Measurements from ENCODE around the gene FAM32A. TPM values are rescaled to one million over a fixed set of nuclear protein-coding genes. Genes with fewer than 3 reads are reported as not detected.

Gene FAM32A
- total RNA-seq (2014; rRNA removed; shearing (Covaris generic)): 78.3 and 95.1 TPM in 2 replicates
- polyA plus RNA-seq (2015; cell fraction: cytosol; rRNA removed): 77.9 and 80.6 TPM in 2 replicates
- 26.7 and 31.5 TPM in 2 replicates for polyA plus RNA-seq (2015; cell fraction: nucleus; rRNA removed)

DNA sequence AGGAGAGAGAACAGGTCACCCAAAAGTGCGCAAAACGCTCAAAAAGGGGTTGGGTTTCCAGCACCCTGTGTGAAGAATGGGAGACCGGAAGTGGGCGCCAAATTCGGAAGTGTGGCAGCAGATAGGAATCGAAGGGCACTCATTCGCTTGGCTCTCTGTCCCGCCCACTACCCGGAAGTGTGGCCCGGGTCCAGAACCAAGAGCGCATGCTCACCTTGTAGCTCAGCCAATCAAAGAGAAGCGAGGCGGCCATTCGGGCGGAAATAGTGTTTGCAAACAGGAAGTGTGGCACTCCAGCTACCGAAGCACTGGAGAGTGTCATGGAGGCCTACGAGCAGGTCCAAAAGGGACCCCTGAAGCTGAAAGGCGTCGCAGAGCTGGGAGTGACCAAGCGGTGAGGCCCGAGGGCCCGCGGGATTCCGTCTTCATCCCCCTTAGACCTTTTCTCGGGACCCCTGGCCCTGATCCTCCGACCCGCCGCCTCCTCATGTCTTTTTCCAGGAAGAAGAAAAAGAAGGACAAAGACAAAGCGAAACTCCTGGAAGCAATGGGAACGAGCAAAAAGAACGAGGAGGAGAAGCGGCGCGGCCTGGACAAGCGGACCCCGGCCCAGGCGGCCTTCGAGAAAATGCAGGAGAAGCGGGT lies at the start of gene FAM32A:
TSS of gene FAM32A (plus strand) at position 288 of the 645 bp plus-strand sequence. CDS start at position 321, 33 bp downstream.
- in situ Hi-C loops (cut with HindIII; ENCODE audit: low pct_unique_long_range_greater_than_20kb, low sequenced_read_pairs): no loop called here
- DNase-seq (ENCODE audit: low read depth, low spot score): peak; percentile 99

GRCh38 chr19:16135430-16136127 lies 49.6 kb upstream of the FAM32A start:
- no peak for DNase-seq (ENCODE audit: low read depth, low spot score)
- in situ Hi-C loops (cut with HindIII; ENCODE audit: low pct_unique_long_range_greater_than_20kb, low sequenced_read_pairs): no loop called here

GRCh38 chr19:16136185-16136999 lies 48.8 kb upstream of the FAM32A start:
- in situ Hi-C loops (cut with HindIII; ENCODE audit: low pct_unique_long_range_greater_than_20kb, low sequenced_read_pairs): no loop called here
- DNase-seq (ENCODE audit: low read depth, low spot score): no peak

DNA sequence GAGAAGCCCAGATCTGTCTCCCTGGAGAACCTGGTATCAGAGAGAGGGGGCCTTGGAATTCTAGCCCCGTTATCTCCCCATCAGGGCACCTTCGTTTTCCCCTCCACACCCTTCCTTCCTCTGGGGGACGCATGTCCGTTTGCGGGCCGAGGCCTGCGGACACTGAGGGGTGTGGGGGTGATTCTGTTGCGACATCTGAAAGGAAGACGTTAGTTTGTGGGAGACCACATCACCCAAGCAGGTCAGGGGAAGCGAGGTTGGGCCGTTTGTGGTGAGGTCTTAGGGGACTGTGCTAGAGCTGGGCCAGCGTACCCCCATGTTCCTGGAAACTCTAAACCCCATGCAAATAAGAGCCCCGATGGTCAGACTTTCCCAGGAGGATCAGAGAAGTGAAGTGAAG lies 45.5 kb upstream of the FAM32A start:
- in situ Hi-C loops (cut with HindIII; ENCODE audit: low pct_unique_long_range_greater_than_20kb, low sequenced_read_pairs): no loop called here
- DNase-seq (ENCODE audit: low read depth, low spot score): no peak

DNA sequence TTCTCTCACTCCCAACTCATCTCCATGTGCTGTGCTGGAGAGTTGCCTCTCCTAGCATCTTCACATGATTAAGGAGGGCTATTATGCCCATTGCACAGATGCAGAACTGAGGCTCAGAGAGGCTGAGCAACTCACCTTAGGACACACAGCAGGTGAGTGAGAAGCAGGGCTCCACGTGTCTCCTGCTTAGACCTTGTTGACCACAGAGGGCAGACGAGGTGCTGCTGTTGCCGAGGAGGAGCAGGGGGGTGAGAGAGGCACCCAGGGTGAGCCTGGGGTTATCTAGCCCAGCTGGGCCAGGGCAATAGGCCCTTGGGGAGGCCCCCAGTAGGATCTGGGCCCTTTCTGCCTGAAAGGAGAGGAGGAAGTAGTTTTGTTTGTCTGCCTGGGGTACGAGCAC lies 44.2 kb upstream of the FAM32A start:
- in situ Hi-C loops (cut with HindIII; ENCODE audit: low pct_unique_long_range_greater_than_20kb, low sequenced_read_pairs): no loop called here
- DNase-seq (ENCODE audit: low read depth, low spot score): no peak

GRCh38 chr19:16142032-16142580 lies 43.1 kb upstream of the FAM32A start:
- no peak for DNase-seq (ENCODE audit: low read depth, low spot score)
- in situ Hi-C loops (cut with HindIII; ENCODE audit: low pct_unique_long_range_greater_than_20kb, low sequenced_read_pairs): no loop called here

DNA sequence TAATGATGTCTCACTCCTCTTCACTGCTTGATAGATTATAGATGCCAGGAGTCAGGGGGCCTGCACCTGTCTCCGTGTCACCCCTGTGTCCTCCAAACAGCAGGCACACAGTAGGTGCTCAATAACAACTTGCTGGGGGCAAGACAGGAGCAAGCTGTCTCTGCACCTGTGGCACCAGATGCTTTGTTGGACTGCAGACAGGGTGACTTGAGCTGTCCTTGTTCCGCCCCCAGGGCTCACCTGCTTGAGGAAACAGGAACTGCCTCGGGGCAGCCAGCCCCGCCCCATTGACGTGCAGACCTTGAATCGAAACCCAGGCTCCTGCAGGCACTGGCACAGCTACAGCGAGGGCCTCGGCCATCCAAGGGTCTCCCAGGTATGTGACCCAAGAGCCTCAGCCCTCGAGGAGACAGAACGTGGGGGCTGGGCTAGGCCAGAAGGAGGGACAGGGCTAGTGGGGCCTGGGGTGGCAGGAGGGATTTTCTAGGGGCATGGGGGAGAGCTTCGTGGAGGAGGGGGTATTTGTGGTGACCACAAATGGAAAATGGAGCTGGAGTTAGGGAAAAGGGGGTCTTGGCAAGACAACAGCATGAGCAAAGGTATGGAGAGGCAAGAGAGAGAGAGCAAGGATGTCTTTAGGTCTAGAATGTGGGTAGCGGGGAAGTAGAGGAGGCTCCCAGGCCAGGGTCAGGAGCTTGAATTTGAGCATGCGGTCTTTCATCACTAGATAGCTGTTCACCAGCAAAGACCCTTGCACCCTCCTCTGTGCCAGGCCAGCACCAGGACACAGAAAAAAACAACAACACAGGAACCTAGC lies 41.6 kb upstream of the FAM32A start, which contains the start of gene HSH2D:
TSS of gene HSH2D (plus strand) at position 287 of the 817 bp plus-strand sequence. CDS start 5,066 bp downstream, outside the sequence.
- no peak for DNase-seq (ENCODE audit: low read depth, low spot score)
- in situ Hi-C loops (cut with HindIII; ENCODE audit: low pct_unique_long_range_greater_than_20kb, low sequenced_read_pairs): no loop called here

DNA sequence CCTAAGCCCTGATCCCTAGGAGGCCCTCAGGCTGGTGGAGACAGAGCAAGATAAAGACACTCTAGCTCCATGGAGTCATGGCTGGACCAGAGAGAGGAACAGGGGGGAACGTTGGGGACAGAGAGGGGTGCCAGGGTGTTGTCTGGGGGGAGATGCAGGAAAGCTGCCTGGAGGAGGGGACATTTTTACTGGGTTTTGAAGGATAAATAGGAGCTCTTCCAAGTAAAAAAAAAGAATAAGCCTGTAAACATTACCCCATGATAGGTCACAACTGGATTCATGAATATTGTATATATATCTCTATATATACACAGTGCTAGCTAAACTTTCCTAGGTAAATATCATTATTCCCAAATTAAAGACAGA lies 41.0 kb upstream of the FAM32A start:
- no peak for DNase-seq (ENCODE audit: low read depth, low spot score)
- in situ Hi-C loops (cut with HindIII; ENCODE audit: low pct_unique_long_range_greater_than_20kb, low sequenced_read_pairs): no loop called here

- in situ Hi-C loops (cut with HindIII; ENCODE audit: low pct_unique_long_range_greater_than_20kb, low sequenced_read_pairs): no loop called here
These were observed 39.1 kb upstream of the FAM32A start for GRCh38 chr19:16146112-16146511.

GRCh38 chr19:16148443-16149229 lies 36.6 kb upstream of the FAM32A start:
- in situ Hi-C loops (cut with HindIII; ENCODE audit: low pct_unique_long_range_greater_than_20kb, low sequenced_read_pairs): no loop called here
- no peak for DNase-seq (ENCODE audit: low read depth, low spot score)

More at GRCh38 chr19:16146112-16146511, 39.1 kb upstream of the FAM32A start:
- DNase-seq (ENCODE audit: low read depth, low spot score): no peak

GRCh38 chr19:16153582-16154336 lies 31.5 kb upstream of the FAM32A start:
- in situ Hi-C loops (cut with HindIII; ENCODE audit: low pct_unique_long_range_greater_than_20kb, low sequenced_read_pairs): no loop called here
- peak; percentile 13 for DNase-seq (ENCODE audit: low read depth, low spot score)

DNA sequence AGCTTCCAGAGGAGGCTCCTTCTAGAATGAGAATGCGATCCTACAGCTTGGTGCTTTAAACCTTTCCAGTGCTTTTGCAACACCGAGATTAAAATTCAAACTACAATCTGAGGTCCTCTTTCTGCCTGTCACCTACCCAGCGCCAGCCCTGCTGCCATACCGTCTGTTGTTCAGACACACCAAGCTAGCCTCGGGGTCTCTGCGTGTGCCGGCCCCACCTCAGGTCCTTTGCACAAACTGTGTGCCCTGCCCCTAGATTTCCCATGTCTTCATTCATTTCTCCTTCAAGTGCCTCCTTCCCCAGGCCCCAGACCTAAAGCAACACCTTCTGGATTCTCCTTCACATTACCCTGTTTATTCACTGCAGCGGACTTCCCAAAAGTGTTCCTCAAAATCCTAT lies 30.7 kb upstream of the FAM32A start:
- in situ Hi-C loops (cut with HindIII; ENCODE audit: low pct_unique_long_range_greater_than_20kb, low sequenced_read_pairs): no loop called here
- no peak for DNase-seq (ENCODE audit: low read depth, low spot score)

DNA sequence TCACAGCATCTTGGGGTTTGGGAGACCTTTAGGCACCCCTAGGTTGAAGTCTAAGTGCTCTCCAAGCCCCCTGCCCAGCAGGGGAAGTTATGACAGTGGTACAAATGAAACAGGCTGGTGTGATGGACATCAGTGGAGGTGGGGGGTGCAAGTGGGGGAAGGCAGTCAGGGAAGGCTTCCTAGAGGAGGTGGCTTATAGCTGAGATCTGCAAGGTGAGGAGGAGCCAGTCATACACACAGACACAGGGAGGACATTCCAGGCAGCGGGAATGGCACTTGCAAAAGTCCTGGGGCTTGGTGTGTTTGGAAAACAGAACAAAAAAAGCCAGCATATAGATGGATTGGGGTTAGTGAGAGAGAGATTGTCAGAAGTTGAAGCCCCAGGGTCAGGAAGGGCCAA lies 30.1 kb upstream of the FAM32A start:
- DNase-seq (ENCODE audit: low read depth, low spot score): no peak
- in situ Hi-C loops (cut with HindIII; ENCODE audit: low pct_unique_long_range_greater_than_20kb, low sequenced_read_pairs): no loop called here

DNA sequence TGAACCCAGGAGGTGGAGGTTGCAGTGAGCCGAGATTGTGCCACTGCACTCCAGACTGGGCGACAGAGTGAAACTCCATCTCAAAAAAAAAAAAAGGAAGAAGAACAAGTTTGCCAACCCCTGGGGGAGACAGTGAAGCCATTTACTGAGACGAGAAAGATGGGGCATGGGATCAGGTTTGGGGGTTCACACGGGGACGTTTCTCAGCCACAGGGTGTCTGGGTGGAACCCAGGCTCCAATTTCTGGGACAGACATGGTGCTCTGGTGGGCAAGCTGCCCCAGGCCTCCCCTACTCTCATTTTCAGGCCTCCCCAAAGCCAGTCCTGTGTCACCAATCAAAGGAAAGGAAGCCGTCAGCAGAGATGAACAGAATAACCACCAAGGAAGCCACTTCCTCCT lies 28.3 kb upstream of the FAM32A start:
- no peak for DNase-seq (ENCODE audit: low read depth, low spot score)
- in situ Hi-C loops (cut with HindIII; ENCODE audit: low pct_unique_long_range_greater_than_20kb, low sequenced_read_pairs): no loop called here

- no peak for DNase-seq (ENCODE audit: low read depth, low spot score)
- in situ Hi-C loops (cut with HindIII; ENCODE audit: low pct_unique_long_range_greater_than_20kb, low sequenced_read_pairs): no loop called here
These were observed 27.6 kb upstream of the FAM32A start for GRCh38 chr19:16157601-16158000.

DNA sequence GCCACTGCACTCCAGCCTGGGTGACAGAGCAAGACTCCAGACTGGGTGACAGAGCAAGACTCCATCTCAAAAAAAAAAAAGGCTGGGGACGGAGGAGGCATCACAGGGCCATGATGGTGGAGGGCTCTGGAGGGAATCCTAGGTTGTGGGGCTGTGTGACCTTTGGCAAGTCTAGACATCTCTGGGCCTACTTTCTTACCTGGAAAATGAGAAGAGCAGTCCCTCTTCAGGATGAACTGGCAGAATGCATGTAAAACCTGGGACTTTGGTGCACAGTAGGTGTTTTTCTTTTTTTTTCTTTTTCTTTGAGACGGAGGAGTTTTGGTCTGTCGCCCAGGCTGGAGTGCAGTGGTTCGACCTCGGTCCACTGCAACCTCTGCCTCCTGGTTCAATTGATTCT lies 25.6 kb upstream of the FAM32A start:
- DNase-seq (ENCODE audit: low read depth, low spot score): no peak
- in situ Hi-C loops (cut with HindIII; ENCODE audit: low pct_unique_long_range_greater_than_20kb, low sequenced_read_pairs): no loop called here
